ENCODE measurements around the gene SIGLEC8.

DNA sequence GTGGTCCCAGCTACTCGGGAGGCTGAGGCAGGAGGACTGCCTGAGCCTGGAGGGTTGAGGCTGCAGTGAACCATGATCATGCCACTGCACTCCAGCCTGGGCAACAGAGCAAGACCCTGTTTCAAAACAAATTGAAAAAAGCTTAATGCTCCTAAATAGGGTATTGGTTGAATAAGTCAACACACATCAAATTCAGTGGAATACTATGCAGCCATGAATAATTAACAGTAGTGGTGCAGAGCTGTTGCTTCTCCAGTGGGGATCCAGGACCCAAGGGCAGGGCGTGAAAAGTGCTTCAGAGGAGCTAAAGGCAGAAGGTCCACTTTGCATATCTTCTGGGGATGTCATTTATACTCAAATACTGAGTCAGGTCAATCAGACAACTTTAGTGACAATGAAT, 18.2 kb downstream of the SIGLEC8 start:
- TF ChIP-seq, protein P1, sequence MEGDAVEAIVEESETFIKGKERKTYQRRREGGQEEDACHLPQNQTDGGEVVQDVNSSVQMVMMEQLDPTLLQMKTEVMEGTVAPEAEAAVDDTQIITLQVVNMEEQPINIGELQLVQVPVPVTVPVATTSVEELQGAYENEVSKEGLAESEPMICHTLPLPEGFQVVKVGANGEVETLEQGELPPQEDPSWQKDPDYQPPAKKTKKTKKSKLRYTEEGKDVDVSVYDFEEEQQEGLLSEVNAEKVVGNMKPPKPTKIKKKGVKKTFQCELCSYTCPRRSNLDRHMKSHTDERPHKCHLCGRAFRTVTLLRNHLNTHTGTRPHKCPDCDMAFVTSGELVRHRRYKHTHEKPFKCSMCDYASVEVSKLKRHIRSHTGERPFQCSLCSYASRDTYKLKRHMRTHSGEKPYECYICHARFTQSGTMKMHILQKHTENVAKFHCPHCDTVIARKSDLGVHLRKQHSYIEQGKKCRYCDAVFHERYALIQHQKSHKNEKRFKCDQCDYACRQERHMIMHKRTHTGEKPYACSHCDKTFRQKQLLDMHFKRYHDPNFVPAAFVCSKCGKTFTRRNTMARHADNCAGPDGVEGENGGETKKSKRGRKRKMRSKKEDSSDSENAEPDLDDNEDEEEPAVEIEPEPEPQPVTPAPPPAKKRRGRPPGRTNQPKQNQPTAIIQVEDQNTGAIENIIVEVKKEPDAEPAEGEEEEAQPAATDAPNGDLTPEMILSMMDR (IDR thresholded peaks at IDR 0.05): no peak
- no peak for TF ChIP-seq POLR2AphosphoS5 (IDR thresholded peaks at IDR 0.05)

Data from transverse colon (tissue), 4 donors.